Loucy (cell line): ENCODE data around the gene RBMS3.

Experiments used
- H2AFZ ChIP-seq: fragments of 200-600 bp; sonication (generic); 2 replicates; pipeline ENCODE4 v1.6.0; 2016; ENCODE audit warnings: antibody characterized with exemption, mild to moderate bottlenecking, low read length, moderate library complexity
- H3F3A ChIP-seq: fragments of 200-600 bp; 2 replicates; pipeline ENCODE4 v1.6.0; 2016; ENCODE audit warnings: antibody characterized with exemption, low read depth, mild to moderate bottlenecking
- H3K27me3 ChIP-seq: fragments of 200-600 bp; sonication (generic); 2 replicates; pipeline ENCODE4 v1.6.1; 2014; ENCODE audit warnings: low read length, mild to moderate bottlenecking; ENCODE audit not compliant: insufficient read depth, poor library complexity, severe bottlenecking
- H3K36me3 ChIP-seq: fragments of 200-600 bp; sonication (generic); 2 replicates; pipeline ENCODE4 v1.6.1; 2016; ENCODE audit warnings: low read length; ENCODE audit not compliant: insufficient read depth
- H3K4me1 ChIP-seq: fragments of 200-600 bp; sonication (generic); 2 replicates; pipeline ENCODE4 v1.5.1; 2014; ENCODE audit warnings: low read length, mild to moderate bottlenecking; ENCODE audit not compliant: insufficient read depth, poor library complexity, severe bottlenecking
- H3K4me2 ChIP-seq: fragments of 200-600 bp; sonication (generic); 2 replicates; pipeline ENCODE4 v1.6.0; 2014; ENCODE audit warnings: antibody characterized with exemption, low read length, low read depth, mild to moderate bottlenecking; ENCODE audit not compliant: poor library complexity, severe bottlenecking
- H3K4me3 ChIP-seq: fragments of 200-600 bp; sonication (generic); 2 replicates; pipeline ENCODE4 v1.5.1; 2014; ENCODE audit warnings: low read length, mild to moderate bottlenecking, mixed read lengths; ENCODE audit not compliant: poor library complexity, severe bottlenecking
- H3K79me2 ChIP-seq: fragments of 200-600 bp; sonication (generic); 2 replicates; pipeline ENCODE4 v1.6.1; 2014; ENCODE audit warnings: low read length; ENCODE audit not compliant: insufficient read depth
- H3K9ac ChIP-seq: fragments of 200-600 bp; sonication (generic); 2 replicates; pipeline ENCODE4 v1.6.0; 2014; ENCODE audit warnings: mild to moderate bottlenecking, low read depth, low read length, moderate library complexity; ENCODE audit not compliant: poor library complexity, severe bottlenecking
- H3K9me2 ChIP-seq: fragments of 200-600 bp; sonication (generic); replicated peaks from 2 replicates; pipeline ENCODE4 v1.6.1; 2016; ENCODE audit warnings: low read depth, low read length, mixed read lengths
- H3K9me3 ChIP-seq: fragments of 200-600 bp; sonication (generic); 2 replicates; pipeline ENCODE4 v1.6.1; 2014; ENCODE audit warnings: mild to moderate bottlenecking, antibody characterized with exemption, low read length, low read depth; ENCODE audit not compliant: insufficient read depth
- H4K20me1 ChIP-seq: fragments of 200-600 bp; sonication (generic); 2 replicates; pipeline ENCODE4 v1.6.0; 2014; ENCODE audit warnings: antibody characterized with exemption, low read length, mild to moderate bottlenecking; ENCODE audit not compliant: insufficient read depth, poor library complexity, severe bottlenecking
- EZH2phosphoT487 ChIP-seq: fragments of 200-600 bp; IDR thresholded peaks from 2 replicates; pipeline ENCODE4 v1.6.1; 2018; ENCODE audit warnings: antibody characterized with exemption, mild to moderate bottlenecking, moderate library complexity, borderline replicate concordance
- TF ChIP-seq, protein P1 (sequence below): fragments of 200-600 bp; sonication (generic); conservative IDR thresholded peaks from 2 replicates; pipeline ENCODE4 v1.5.1; 2014; ENCODE audit warnings: mild to moderate bottlenecking, antibody characterized with exemption, low read length

The RBMS3 gene

GRCh38 chr3:29850641-29851040 lies 569.8 kb downstream of the RBMS3 start:
- no peaks in the 10 kb centered on the region for H3K9me2 ChIP-seq
- no peak overlapping the region for H3K4me3 ChIP-seq
- H3K9me3 ChIP-seq: no peaks in the 10 kb centered on the region
- no peaks in the 10 kb centered on the region for H3K79me2 ChIP-seq
- no peaks in the 10 kb centered on the region for H3K4me1 ChIP-seq
- no peak overlapping the region for H2AFZ ChIP-seq
- no peak for TF ChIP-seq EZH2phosphoT487
- TF ChIP-seq, protein P1, sequence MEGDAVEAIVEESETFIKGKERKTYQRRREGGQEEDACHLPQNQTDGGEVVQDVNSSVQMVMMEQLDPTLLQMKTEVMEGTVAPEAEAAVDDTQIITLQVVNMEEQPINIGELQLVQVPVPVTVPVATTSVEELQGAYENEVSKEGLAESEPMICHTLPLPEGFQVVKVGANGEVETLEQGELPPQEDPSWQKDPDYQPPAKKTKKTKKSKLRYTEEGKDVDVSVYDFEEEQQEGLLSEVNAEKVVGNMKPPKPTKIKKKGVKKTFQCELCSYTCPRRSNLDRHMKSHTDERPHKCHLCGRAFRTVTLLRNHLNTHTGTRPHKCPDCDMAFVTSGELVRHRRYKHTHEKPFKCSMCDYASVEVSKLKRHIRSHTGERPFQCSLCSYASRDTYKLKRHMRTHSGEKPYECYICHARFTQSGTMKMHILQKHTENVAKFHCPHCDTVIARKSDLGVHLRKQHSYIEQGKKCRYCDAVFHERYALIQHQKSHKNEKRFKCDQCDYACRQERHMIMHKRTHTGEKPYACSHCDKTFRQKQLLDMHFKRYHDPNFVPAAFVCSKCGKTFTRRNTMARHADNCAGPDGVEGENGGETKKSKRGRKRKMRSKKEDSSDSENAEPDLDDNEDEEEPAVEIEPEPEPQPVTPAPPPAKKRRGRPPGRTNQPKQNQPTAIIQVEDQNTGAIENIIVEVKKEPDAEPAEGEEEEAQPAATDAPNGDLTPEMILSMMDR: no peak
- H3K4me2 ChIP-seq: no peak overlapping the region
- no peaks in the 10 kb centered on the region for H4K20me1 ChIP-seq
- no peaks in the 10 kb centered on the region for H3F3A ChIP-seq
- H3K27me3 ChIP-seq: no peaks in the 10 kb centered on the region
- H3K9ac ChIP-seq: no peak overlapping the region
- no peaks in the 10 kb centered on the region for H3K36me3 ChIP-seq

DNA sequence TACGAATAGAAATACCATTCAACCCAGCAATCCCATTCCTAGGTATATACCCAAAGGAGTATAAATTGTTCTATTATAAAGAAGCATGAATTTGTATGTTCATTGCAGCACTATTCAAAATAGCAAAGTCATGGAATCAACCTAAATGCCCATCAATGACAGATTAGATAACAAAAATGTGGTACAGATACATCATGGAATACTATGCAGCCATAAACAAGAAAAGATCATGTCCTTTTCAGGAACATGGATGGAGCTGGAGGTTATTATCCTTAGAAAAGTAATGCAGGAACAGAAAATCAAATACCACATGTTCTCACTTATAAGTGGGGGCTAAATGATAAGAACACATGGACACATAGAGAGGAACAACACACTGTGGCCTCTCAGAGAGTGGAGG lies 571.9 kb downstream of the RBMS3 start:
- Histone ChIP-seq H3K9ac (no peak overlapping the region), H3K9me2 (no peaks in the 10 kb centered on the region), H4K20me1 (no peaks in the 10 kb centered on the region), H3K36me3 (no peaks in the 10 kb centered on the region), H3F3A (no peaks in the 10 kb centered on the region), H2AFZ (no peak overlapping the region), H3K4me2 (no peak overlapping the region), H3K9me3 (no peaks in the 10 kb centered on the region), H3K4me1 (no peaks in the 10 kb centered on the region), H3K4me3 (no peak overlapping the region), H3K79me2 (no peaks in the 10 kb centered on the region), H3K27me3 (no peaks in the 10 kb centered on the region)
- TF ChIP-seq EZH2phosphoT487: no peak
- TF ChIP-seq, protein P1: no peak

GRCh38 chr3:29853841-29854397 lies 573.0 kb downstream of the RBMS3 start:
- no peaks in the 10 kb centered on the region for H3F3A ChIP-seq
- no peaks in the 10 kb centered on the region for H4K20me1 ChIP-seq
- no peaks in the 10 kb centered on the region for H3K9me2 ChIP-seq
- no peak overlapping the region for H2AFZ ChIP-seq
- no peak overlapping the region for H3K4me2 ChIP-seq
- no peaks in the 10 kb centered on the region for H3K79me2 ChIP-seq
- H3K36me3 ChIP-seq: no peaks in the 10 kb centered on the region
- no peak for TF ChIP-seq EZH2phosphoT487
- TF ChIP-seq, protein P1: no peak
- no peaks in the 10 kb centered on the region for H3K9me3 ChIP-seq
- no peak overlapping the region for H3K9ac ChIP-seq
- H3K27me3 ChIP-seq: no peaks in the 10 kb centered on the region
- no peak overlapping the region for H3K4me3 ChIP-seq
- H3K4me1 ChIP-seq: no peaks in the 10 kb centered on the region
